ENCODE data around the gene CARMIL3. TPM values are rescaled to one million over a fixed set of nuclear protein-coding genes. Genes with fewer than 3 reads are reported as not detected.

CARMIL3 gene
- total and polyA plus RNA-seq, 2 of the 8 experiments (the other 6 are each of a cell fraction or from before 2014, with no cell fraction given): 6.0 to 9.0 TPM

DNA sequence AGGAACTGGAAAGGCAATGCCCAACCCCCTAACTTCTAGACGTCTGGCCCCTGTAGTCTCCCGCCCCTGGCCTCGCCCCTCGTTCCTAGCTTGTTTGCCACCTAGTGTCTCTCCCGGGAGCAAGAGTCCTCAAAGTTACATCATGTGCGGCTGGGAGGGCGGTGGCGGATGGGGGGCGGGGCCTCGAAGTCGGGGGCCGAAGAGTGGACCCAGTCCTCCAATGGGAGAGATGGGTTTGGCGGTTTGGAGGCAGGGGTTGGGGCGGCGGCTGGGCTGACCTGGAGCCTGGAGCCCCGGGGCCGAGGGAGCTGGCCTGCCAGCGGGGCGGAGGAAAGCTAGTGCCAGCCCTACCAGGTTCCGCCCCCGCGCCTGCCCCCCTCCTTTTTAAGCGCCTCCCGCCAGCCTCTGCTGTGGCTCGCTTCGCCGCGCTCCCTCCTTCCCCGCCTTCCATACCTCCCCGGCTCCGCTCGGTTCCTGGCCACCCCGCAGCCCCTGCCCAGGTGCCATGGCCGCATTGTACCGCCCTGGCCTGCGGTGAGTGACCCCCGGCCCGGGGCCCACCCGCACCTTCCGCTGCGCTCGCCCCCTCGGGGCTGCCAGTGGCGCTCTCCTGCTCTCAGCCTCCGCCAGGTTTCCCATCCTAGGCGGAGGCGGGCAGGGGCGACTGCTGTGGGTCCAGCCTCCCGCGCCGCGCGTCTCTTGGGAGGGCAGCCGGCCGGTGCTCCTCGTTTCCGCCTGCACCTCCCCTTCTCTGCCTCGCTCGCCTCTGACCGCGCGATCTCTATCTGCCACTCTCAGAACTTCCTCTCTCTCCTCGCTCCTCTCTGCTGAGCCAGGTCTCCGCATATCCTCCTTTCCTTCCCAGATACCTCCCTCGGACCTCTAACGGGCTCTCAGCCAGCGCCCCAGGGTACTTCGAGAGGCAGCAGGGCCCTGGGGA is 42.4 kb downstream of the CARMIL3 start, which contains the start of gene PCK2:
PCK2 (plus strand) TSS at position 411 of the 940 bp plus-strand sequence; CDS start at position 506, 95 bp downstream.
- Histone ChIP-seq H3K56ac (replicated peaks; ENCODE audit: insufficient read length, low read depth, low read length) (peak within 1 kb of the TSS; percentile 97), H3K4ac (replicated peaks; ENCODE audit: insufficient read length, low read depth, low read length) (peak within 1 kb of the TSS; percentile 96), H4K8ac (ENCODE audit: extremely low read depth, insufficient read depth, low read length) (peak within 1 kb of the TSS; percentile 97), H2BK12ac (ENCODE audit: low read depth, low read length) (peak within 1 kb of the TSS; percentile 99), H3K14ac (ENCODE audit: insufficient read length) (no peak within 1 kb of the TSS), H2AFZ (ENCODE audit: low read length) (peak within 1 kb of the TSS; percentile 98), H4K91ac (replicated peaks; ENCODE audit: insufficient read length, low read length) (peak within 1 kb of the TSS; percentile 93), H3K27ac (ENCODE audit: low read depth, low read length) (peak within 1 kb of the TSS; percentile 89), H4K5ac (ENCODE audit: insufficient read length, low read depth, low read length) (peak within 1 kb of the TSS; percentile 82), H3K18ac (ENCODE audit: extremely low read depth, low read length) (peak within 1 kb of the TSS; percentile 100), H2BK5ac (ENCODE audit: low read depth, low read length) (peak within 1 kb of the TSS; percentile 99), H3K79me2 (ENCODE audit: control insufficient read depth in 1 of 2, insufficient read depth in 2 of 2, low read length in 2 of 2) (peaks cover 0 to 21% of the 10 kb centered on the region in 2 experiments; a peak in 2 of 4 replicates), H2BK15ac (ENCODE audit: low read length) (peak within 1 kb of the TSS; percentile 99; the same call in 1 of the 2 replicates), H3K23me2 (ENCODE audit: low read depth, low read length) (peaks cover 8% of the 10 kb centered on the region), H2AK5ac (ENCODE audit: low read depth, low read length) (peak within 1 kb of the TSS; percentile 100), H3K23ac (ENCODE audit: insufficient read length) (peak within 1 kb of the TSS; percentile 19), H3K36me3 (ENCODE audit: control insufficient read depth in 2 of 4, insufficient read depth in 4 of 4, low read length in 3 of 4) (peaks cover 3 to 21% (median 10%) of the 10 kb centered on the region in 4 experiments; a peak in 6 of 8 replicates), H3K4me2 (ENCODE audit: insufficient read depth in 1 of 2, low read depth in 2 of 2, low read length in 2 of 2) (peak within 1 kb of the TSS; percentile 88 to 91), H2BK20ac (ENCODE audit: low read length) (peak within 1 kb of the TSS; percentile 99), H3K27me3 (replicated peaks in 1 of 4; ENCODE audit: control insufficient read depth in 3 of 4, extremely low read depth in 1 of 4, insufficient read depth in 3 of 4, low read length in 3 of 4) (no peaks in the 10 kb centered on the region), H2BK120ac (replicated peaks; ENCODE audit: low read depth, low read length) (peak within 1 kb of the TSS; percentile 86), H3K79me1 (ENCODE audit: low read depth, low read length) (peaks cover 5% of the 10 kb centered on the region), H3K9ac (replicated peaks in 1 of 4; ENCODE audit: extremely low read depth in 1 of 4, low read depth in 3 of 4, low read length in 3 of 4) (peak within 1 kb of the TSS; percentile 87 to 95 (median 90)), H3K4me3 (ENCODE audit: extremely low read depth in 1 of 4, insufficient read depth in 2 of 4, low read depth in 3 of 4, low read length in 4 of 4) (peak within 1 kb of the TSS; percentile 60 to 96 (median 84)), H3K4me1 (replicated peaks in 1 of 4; ENCODE audit: control insufficient read depth in 3 of 4, insufficient read depth in 4 of 4, low read length in 3 of 4) (peaks cover 5 to 13% (median 9%) of the 10 kb centered on the region in 4 experiments), H4K20me1 (replicated peaks in 1 of 2; ENCODE audit: control insufficient read depth in 1 of 2, insufficient read depth in 2 of 2, low read length in 2 of 2) (peaks cover 4 to 9% of the 10 kb centered on the region in 2 experiments), H3K9me3 (ENCODE audit: insufficient read depth in 2 of 2, low read depth in 1 of 2, low read length in 1 of 2) (no peaks in the 10 kb centered on the region)
- 2% methylated on average over 33 of the region's 68 CpGs; no CpG with 5 or more reads in 1 of the 2 experiments for WGBS, 2 experiments (ENCODE audit: extremely low coverage in 1 of 2, insufficient coverage in 1 of 2, insufficient read length in 1 of 2, insufficient replicate concordance in 2 of 2, low coverage in 1 of 2, low lambda C conversion rate in 2 of 2, missing lambda C conversion rate in 1 of 2)
- POLR2A ChIA-PET (ENCODE audit: partially characterized antibody): interaction anchor here (0.8 to 23.9 kb wide), 32 partner anchors 11 to 544 kb away, joined by 3 to 626 read pairs (median 8); partner anchors contain the start of genes CARMIL3, CPNE6, DCAF11 and DHRS4L2
- DNase-seq (ENCODE audit: low read depth in 1 of 2, low spot score in 2 of 2) (peak; percentile 93 to 95), FAIRE-seq (no peak)
- CTCF ChIA-PET (ENCODE audit: partially characterized antibody): interaction anchor here (0.6 to 12.8 kb wide), 9 partner anchors 10 to 69 kb away, joined by 3 to 316 read pairs (median 8); partner anchors contain the start of genes CARMIL3, CPNE6, DCAF11 and NRL
- TF ChIP-seq TAF1 (IDR thresholded peaks at IDR 0.05; ENCODE audit: low read depth, low read length) (peak; percentile 79), POLR2A (IDR thresholded peaks at IDR 0.05; ENCODE audit: control extremely low read depth in 1 of 2, low read depth in 2 of 2, low read length in 2 of 2) (peak; percentile 87 to 97), SUZ12 (IDR thresholded peaks at IDR 0.05; ENCODE audit: low read length) (no peak), KDM1A (IDR thresholded peaks at IDR 0.05; ENCODE audit: borderline replicate concordance, low read length) (no peak), SP4 (IDR thresholded peaks at IDR 0.05; ENCODE audit: low read length) (no peak), RBBP5 (IDR thresholded peaks at IDR 0.05; ENCODE audit: borderline replicate concordance, low read depth, low read length) (no peak), EGR1 (IDR thresholded peaks at IDR 0.05; ENCODE audit: borderline replicate concordance, low read depth, low read length) (peak; percentile 93; the same call in 1 of the 2 replicates), TEAD4 (IDR thresholded peaks at IDR 0.05; ENCODE audit: low read depth, low read length) (no peak)
- TF ChIP-seq, protein P1, sequence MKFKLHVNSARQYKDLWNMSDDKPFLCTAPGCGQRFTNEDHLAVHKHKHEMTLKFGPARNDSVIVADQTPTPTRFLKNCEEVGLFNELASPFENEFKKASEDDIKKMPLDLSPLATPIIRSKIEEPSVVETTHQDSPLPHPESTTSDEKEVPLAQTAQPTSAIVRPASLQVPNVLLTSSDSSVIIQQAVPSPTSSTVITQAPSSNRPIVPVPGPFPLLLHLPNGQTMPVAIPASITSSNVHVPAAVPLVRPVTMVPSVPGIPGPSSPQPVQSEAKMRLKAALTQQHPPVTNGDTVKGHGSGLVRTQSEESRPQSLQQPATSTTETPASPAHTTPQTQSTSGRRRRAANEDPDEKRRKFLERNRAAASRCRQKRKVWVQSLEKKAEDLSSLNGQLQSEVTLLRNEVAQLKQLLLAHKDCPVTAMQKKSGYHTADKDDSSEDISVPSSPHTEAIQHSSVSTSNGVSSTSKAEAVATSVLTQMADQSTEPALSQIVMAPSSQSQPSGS (IDR thresholded peaks at IDR 0.05; ENCODE audit: low read length): no peak

Data from H1 (cell line).